Activated T-helper 2 cell treated with anti-CD3 and anti-CD28 coated beads, Interferon-gamma antibody, Interleukin-2, Interleukin-4, amounts not matched to agents 10 μg/mL and 5 μg/mL and 100 μg/mL, durations not matched to agents 14 hours and 24 hours and 36 hours (primary cell): ENCODE data around the gene QRICH1. TPM values are rescaled to one million over a fixed set of nuclear protein-coding genes. Genes with fewer than 3 reads are reported as not detected.
A peak's percentile ranks its signal among the peaks of the same experiment; 100 is the strongest.

Source experiments
- DNase-seq: peaks from one replicate; pipeline ENCODE4 v3.0.0; 2021; ENCODE audit warnings: low spot score
- H3K27ac Mint-ChIP-seq: one replicate; pipeline ENCODE4 v1.8.0; 2021; ENCODE audit warnings: mixed read lengths
- H3K27me3 Mint-ChIP-seq: one replicate; pipeline ENCODE4 v1.8.0; 2021; ENCODE audit warnings: low read depth, mixed read lengths
- H3K36me3 Mint-ChIP-seq: one replicate; pipeline ENCODE4 v1.8.0; 2021; ENCODE audit warnings: low read depth, mixed read lengths
- H3K4me1 Mint-ChIP-seq: one replicate; pipeline ENCODE4 v1.8.0; 2021; ENCODE audit warnings: low read depth, mixed read lengths
- H3K4me3 Mint-ChIP-seq: one replicate; pipeline ENCODE4 v1.8.0; 2021; ENCODE audit warnings: low read depth, mild to moderate bottlenecking, moderate library complexity, mixed read lengths
- H3K9me3 Mint-ChIP-seq: one replicate; pipeline ENCODE4 v1.8.0; 2021; ENCODE audit warnings: mixed read lengths
- intact Hi-C: fragments of 100-400 bp; cut with micrococcal nuclease; formaldehyde crosslinking; loops from one replicate; pipeline ENCODE4 v1.15.1; 2023
- total RNA-seq: library from RNA; stranded (reverse); gene quantifications from 2 replicates; pipeline ENCODE4 v1.2.3, GENCODE V29; 2022

QRICH1 gene, protein sequence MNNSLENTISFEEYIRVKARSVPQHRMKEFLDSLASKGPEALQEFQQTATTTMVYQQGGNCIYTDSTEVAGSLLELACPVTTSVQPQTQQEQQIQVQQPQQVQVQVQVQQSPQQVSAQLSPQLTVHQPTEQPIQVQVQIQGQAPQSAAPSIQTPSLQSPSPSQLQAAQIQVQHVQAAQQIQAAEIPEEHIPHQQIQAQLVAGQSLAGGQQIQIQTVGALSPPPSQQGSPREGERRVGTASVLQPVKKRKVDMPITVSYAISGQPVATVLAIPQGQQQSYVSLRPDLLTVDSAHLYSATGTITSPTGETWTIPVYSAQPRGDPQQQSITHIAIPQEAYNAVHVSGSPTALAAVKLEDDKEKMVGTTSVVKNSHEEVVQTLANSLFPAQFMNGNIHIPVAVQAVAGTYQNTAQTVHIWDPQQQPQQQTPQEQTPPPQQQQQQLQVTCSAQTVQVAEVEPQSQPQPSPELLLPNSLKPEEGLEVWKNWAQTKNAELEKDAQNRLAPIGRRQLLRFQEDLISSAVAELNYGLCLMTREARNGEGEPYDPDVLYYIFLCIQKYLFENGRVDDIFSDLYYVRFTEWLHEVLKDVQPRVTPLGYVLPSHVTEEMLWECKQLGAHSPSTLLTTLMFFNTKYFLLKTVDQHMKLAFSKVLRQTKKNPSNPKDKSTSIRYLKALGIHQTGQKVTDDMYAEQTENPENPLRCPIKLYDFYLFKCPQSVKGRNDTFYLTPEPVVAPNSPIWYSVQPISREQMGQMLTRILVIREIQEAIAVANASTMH
- 145 and 164 TPM in 2 replicates for total RNA-seq

- peaks cover 33% of the 10 kb centered on the region for H3K36me3 Mint-ChIP-seq
- H3K4me1 Mint-ChIP-seq = peaks cover 24% of the 10 kb centered on the region
- no peaks in the 10 kb centered on the region for H3K27me3 Mint-ChIP-seq
- peak; percentile 96 for DNase-seq
- intact Hi-C loops = loop anchor here (1.0 to 2.0 kb wide), 8 partner anchors 10 to 318 kb away; partner anchors contain the start of genes IMPDH2, QARS1, TCTA and USP19
- H3K9me3 Mint-ChIP-seq = no peaks in the 10 kb centered on the region
- peak within 1 kb of the TSS; percentile 83 for H3K4me3 Mint-ChIP-seq
- peak within 1 kb of the TSS; percentile 91 for H3K27ac Mint-ChIP-seq
Observed at GRCh38 chr3:49093853-49094767, at the start of gene QRICH1. TSS of gene QRICH1 (minus strand) at chr3:49094071. CDS start at chr3:49077017, 17,054 bp downstream.

DNA sequence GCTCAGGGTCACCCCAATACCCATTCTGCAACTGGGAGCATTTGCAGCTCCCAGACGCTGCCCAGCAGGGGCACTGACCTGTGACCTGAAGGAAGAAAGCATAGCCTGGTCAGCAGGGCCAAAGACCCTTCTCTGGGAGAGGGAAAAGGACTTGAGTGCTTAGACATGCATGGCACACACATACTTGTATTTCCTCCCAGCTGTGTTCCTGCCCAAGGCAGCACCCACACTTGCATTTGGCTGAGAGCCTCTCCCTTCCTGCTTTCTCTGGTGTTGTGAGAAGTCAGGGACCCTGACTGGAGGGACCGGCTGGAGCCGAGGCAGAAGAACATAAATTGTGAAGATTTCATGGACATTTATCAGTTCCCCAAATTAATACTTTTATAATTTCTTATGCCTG is 46.2 kb upstream of the QRICH1 start:
- H3K4me1 Mint-ChIP-seq = peaks cover 14% of the 10 kb centered on the region
- H3K36me3 Mint-ChIP-seq = no peaks in the 10 kb centered on the region
- no peak for DNase-seq
- no peak overlapping the region for H3K4me3 Mint-ChIP-seq
- H3K27ac Mint-ChIP-seq = no peak overlapping the region
- peaks cover 8% of the 10 kb centered on the region for H3K27me3 Mint-ChIP-seq
- intact Hi-C loops = no loop called here
- peaks cover 4% of the 10 kb centered on the region for H3K9me3 Mint-ChIP-seq

GRCh38 chr3:49135499-49135898 is 41.6 kb upstream of the QRICH1 start:
- intact Hi-C loops = no loop called here
- peaks cover 3% of the 10 kb centered on the region for H3K4me1 Mint-ChIP-seq
- H3K9me3 Mint-ChIP-seq = no peaks in the 10 kb centered on the region
- H3K4me3 Mint-ChIP-seq = no peak overlapping the region
- peaks cover 10% of the 10 kb centered on the region for H3K27me3 Mint-ChIP-seq
- H3K36me3 Mint-ChIP-seq = no peaks in the 10 kb centered on the region
- DNase-seq = no peak
- H3K27ac Mint-ChIP-seq = no peak overlapping the region

DNA sequence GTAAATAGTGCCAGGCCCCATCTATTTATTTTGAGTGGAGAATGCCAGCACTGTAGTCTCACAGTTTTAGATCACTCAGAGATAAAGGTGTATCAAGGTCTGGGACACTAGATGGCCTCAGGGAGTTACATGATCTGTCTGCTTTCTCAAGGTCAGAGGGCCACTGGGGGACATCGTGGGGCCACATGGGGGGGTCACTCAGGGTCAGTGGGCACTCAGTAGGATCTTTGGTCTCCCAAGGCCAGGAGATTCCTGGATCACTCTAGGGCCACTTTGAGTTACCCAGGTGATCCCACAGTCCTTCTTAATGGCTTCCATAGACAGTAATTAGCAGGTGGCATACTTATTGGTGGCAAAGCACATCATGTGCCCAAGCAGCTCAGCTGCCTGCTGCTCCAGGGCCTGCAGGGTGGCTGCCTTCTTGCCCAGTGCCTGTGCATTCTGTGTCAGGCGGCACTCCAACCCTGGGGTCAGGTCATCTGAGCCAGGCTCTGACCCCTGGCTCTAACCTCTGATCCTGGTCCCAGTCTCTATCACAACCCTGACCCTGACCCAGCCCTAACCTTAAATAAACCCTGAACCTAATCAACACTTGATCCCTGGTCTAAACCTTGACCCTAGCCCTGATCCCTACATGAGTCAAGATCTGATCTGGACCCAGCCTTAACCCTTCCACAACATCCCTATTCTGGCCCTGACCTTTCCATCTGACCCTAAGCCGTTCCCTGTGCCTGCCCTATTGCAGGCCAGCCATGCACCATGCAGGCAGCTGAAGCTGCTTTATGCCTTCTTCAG is 40.8 kb upstream of the QRICH1 start:
- H3K4me3 Mint-ChIP-seq = no peak overlapping the region
- intact Hi-C loops = no loop called here
- DNase-seq = no peak
- H3K27me3 Mint-ChIP-seq = peaks cover 10% of the 10 kb centered on the region
- H3K9me3 Mint-ChIP-seq = no peaks in the 10 kb centered on the region
- no peak overlapping the region for H3K27ac Mint-ChIP-seq
- no peaks in the 10 kb centered on the region for H3K36me3 Mint-ChIP-seq
- H3K4me1 Mint-ChIP-seq = peaks cover 1% of the 10 kb centered on the region

DNA sequence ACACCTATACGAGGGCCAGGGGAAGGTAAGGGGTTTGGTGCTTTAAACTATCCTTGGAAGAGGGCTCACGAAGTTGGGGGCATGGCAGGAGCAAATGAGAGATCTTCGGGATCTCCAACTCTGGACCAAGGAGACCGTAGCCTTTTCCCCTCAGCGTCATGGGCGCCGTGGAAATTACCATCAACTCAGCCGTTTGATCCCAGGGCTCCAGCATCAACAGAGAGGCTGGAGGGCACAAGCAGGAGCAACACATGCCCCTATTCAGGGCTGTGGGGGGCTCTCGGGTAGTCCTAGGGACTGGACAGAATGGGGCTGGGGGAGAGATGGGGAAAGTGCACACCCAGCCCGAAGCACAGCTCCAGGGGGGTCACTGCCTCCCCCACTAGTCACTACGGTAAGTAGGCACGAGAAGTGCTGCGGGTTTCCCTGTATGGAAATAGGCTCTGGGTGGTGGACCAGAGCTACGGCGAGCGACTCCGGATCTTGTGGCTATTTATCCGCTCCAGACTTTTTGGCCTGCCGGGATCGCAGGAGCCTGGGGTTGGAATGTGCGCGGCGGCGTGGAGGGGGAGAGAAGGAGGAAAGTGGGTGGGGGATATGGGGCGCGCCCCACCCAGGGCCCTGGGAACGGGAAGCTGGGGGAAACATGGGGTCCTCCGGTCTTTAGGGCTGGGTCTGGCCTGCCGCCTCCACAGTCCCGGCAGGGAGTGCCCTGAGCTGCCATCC is 39.5 kb upstream of the QRICH1 start:
- H3K4me1 Mint-ChIP-seq = peaks cover 1% of the 10 kb centered on the region
- no peak overlapping the region for H3K4me3 Mint-ChIP-seq
- no peak for DNase-seq
- H3K27me3 Mint-ChIP-seq = peaks cover 10% of the 10 kb centered on the region
- no peaks in the 10 kb centered on the region for H3K36me3 Mint-ChIP-seq
- H3K27ac Mint-ChIP-seq = no peak overlapping the region
- intact Hi-C loops = no loop called here
- H3K9me3 Mint-ChIP-seq = no peaks in the 10 kb centered on the region

DNA sequence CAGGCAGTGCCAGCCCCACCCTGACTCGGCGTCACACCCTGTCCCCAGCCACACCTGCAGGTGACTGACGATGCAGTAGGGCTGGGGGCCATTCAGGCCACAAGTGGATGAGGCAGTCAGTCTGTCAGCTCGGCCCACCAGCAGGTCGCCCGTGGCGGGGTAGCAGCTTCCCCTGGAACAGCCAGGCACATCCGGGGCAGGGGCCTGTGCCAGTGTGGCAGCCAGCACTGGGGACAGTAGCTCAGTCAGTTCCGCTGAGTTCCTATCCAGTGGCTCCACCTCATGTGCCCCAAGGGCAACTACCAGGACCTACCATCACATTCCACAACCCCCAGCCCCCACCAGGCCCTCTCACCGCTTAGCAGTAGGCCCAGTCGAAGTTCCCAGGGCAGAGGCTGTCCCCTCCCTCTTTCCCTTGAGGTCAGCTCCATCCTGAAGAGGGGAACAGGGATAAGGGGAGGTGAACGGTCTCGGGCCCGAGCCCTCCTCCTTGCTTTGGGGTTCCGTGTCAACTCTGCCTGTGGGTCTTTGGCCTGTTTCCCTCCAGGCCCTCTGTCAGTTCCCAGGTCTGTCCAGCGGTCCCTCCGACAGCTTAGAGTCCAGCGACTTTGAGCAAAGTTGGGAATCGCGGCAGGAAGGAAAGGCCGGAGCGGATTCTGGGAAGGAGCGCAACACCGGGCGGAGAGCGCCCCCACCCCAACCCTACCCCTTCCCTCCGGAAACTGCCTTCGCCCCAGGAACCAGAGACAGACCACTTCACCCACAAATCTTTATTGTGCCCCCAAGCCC is 38.8 kb upstream of the QRICH1 start, which contains the start of gene LAMB2:
TSS of gene LAMB2 (minus strand) at position 614 of the 789 bp plus-strand sequence. CDS start at position 431, 183 bp downstream.
- Mint-ChIP-seq H3K9me3 (no peaks in the 10 kb centered on the region), H3K27me3 (peaks cover 10% of the 10 kb centered on the region), H3K27ac (no peak within 1 kb of the TSS), H3K36me3 (no peaks in the 10 kb centered on the region), H3K4me3 (no peak within 1 kb of the TSS), H3K4me1 (peaks cover 1% of the 10 kb centered on the region)
- intact Hi-C loops = no loop called here
- no peak for DNase-seq

DNA sequence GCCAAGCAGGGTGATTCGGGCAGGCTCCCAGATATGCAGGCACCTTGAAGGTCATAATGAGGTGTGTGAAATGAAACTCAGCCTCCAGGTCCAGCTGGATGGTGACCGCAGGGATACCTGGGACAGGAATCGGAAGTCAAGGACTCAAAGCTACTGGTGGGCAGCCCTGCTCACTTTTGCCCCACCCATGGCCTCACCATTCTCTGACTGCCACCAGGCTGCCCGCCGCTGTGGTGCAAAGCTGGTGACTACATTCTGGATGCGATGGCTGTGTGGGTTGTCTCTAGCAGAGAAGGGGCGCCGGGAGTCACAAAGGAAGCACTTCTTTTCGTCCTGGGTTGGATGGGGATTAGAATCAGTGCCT is 38.2 kb upstream of the QRICH1 start:
- intact Hi-C loops = no loop called here
- no peak for DNase-seq
- H3K4me3 Mint-ChIP-seq = no peak overlapping the region
- no peak overlapping the region for H3K27ac Mint-ChIP-seq
- no peaks in the 10 kb centered on the region for H3K36me3 Mint-ChIP-seq
- H3K27me3 Mint-ChIP-seq = peaks cover 7% of the 10 kb centered on the region
- H3K4me1 Mint-ChIP-seq = peaks cover 1% of the 10 kb centered on the region
- no peaks in the 10 kb centered on the region for H3K9me3 Mint-ChIP-seq

- no peak overlapping the region for H3K4me3 Mint-ChIP-seq
- intact Hi-C loops = no loop called here
- no peaks in the 10 kb centered on the region for H3K9me3 Mint-ChIP-seq
- no peaks in the 10 kb centered on the region for H3K36me3 Mint-ChIP-seq
- H3K4me1 Mint-ChIP-seq = peaks cover 1% of the 10 kb centered on the region
- H3K27ac Mint-ChIP-seq = no peak overlapping the region
- no peak for DNase-seq
- H3K27me3 Mint-ChIP-seq = peaks cover 7% of the 10 kb centered on the region
Observed at GRCh38 chr3:49131576-49131975, 37.7 kb upstream of the QRICH1 start.

GRCh38 chr3:49131040-49131439 is 37.2 kb upstream of the QRICH1 start:
- intact Hi-C loops = no loop called here
- no peaks in the 10 kb centered on the region for H3K9me3 Mint-ChIP-seq
- no peak for DNase-seq
- no peak overlapping the region for H3K4me3 Mint-ChIP-seq
- no peaks in the 10 kb centered on the region for H3K36me3 Mint-ChIP-seq
- H3K27me3 Mint-ChIP-seq = peaks cover 7% of the 10 kb centered on the region
- H3K27ac Mint-ChIP-seq = no peak overlapping the region
- H3K4me1 Mint-ChIP-seq = peaks cover 1% of the 10 kb centered on the region

- Mint-ChIP-seq H3K27ac (no peak overlapping the region), H3K9me3 (no peaks in the 10 kb centered on the region), H3K4me3 (no peak overlapping the region), H3K4me1 (no peaks in the 10 kb centered on the region), H3K27me3 (no peaks in the 10 kb centered on the region), H3K36me3 (no peaks in the 10 kb centered on the region)
- no peak for DNase-seq
- intact Hi-C loops = loop anchor here (5.0 kb wide), 1 partner anchor 42 kb away; the partner anchor contains the start of gene CCDC71
Observed at GRCh38 chr3:49124991-49125670, 31.3 kb upstream of the QRICH1 start.
